Esophagus muscularis mucosa (tissue), 4 donors: Measurements from ENCODE around the gene ERCC2. TPM values are rescaled to one million over a fixed set of nuclear protein-coding genes. Genes with fewer than 3 reads are reported as not detected.
A peak's percentile ranks its signal among the peaks of the same experiment; 100 is the strongest.

Experiments used
- DNase-seq: peaks from one replicate; pipeline ENCODE4 v3.0.0-alpha.2; 2017; ENCODE audit errors: extremely low spot score
- H3K27ac ChIP-seq, 4 donors: fragments of 200-600 bp; sonication (generic); replicated peaks in 1 of 4; 1 replicate in 3 of 4; 2 replicates in 1 of 4; pipeline ENCODE4 v1.5.1; 2016 to 2019; ENCODE audit warnings: mild to moderate bottlenecking in 1 of 4
- H3K27me3 ChIP-seq, 4 donors: fragments of 200-600 bp; sonication (generic); one replicate each; pipeline versions ENCODE4 v1.5.1 to v1.6.0; 2016 to 2019
- H3K36me3 ChIP-seq, 4 donors: fragments of 200-600 bp; sonication (generic); one replicate each; pipeline ENCODE4 v1.5.1; 2016 to 2019
- H3K4me1 ChIP-seq, 4 donors: fragments of 200-600 bp; sonication (generic); one replicate each; pipeline ENCODE4 v1.5.1; 2016 to 2019
- H3K4me3 ChIP-seq, 4 donors: fragments of 200-600 bp; sonication (generic); 1 replicate in 2 of 4; 2 replicates in 2 of 4; pipeline ENCODE4 v1.5.1; 2016 to 2019; ENCODE audit warnings: mild to moderate bottlenecking in 4 of 4, moderate library complexity in 1 of 4
- H3K9me3 ChIP-seq, 4 donors: fragments of 200-600 bp; sonication (generic); 1 replicate in 3 of 4; 2 replicates in 1 of 4; pipeline ENCODE4 v1.5.1; 2016 to 2019
- CTCF ChIP-seq, 3 experiments: fragments of 200-600 bp in 2 of 3; fragments of 450-650 bp in 1 of 3; sonication (generic) in 2 of 3; IDR thresholded peaks; one replicate each; pipeline ENCODE4 v1.5.1; 2017 to 2019; ENCODE audit warnings: antibody characterized with exemption in 3 of 3, mild to moderate bottlenecking in 2 of 3, moderate library complexity in 1 of 3
- EP300 ChIP-seq: sonication (generic); formaldehyde crosslinking; IDR thresholded peaks from one replicate; pipeline ENCODE4 v1.6.1; 2017; ENCODE audit warnings: antibody characterized with exemption
- POLR2A ChIP-seq: fragments of 450-650 bp; IDR thresholded peaks from one replicate; pipeline ENCODE4 v1.6.1; 2017; ENCODE audit warnings: antibody characterized with exemption, moderate library complexity, mild to moderate bottlenecking, low read depth
- POLR2AphosphoS5 ChIP-seq, 2 donors: sonication (generic); formaldehyde crosslinking; IDR thresholded peaks; one replicate each; pipeline ENCODE4 v1.6.1; 2017; ENCODE audit warnings: antibody characterized with exemption in 2 of 2
- WGBS: methylation state at CpG from one replicate; pipeline ENCODE4 v1.1.5; 2018; 5-methylcytosine and 5-hydroxymethylcytosine counted together
- intact Hi-C: fragments of 100-400 bp; cut with DNase I; formaldehyde crosslinking; loops from one replicate; pipeline ENCODE4 v1.15.1; 2023
- total RNA-seq, 4 donors: library from RNA; depleted of rRNA; stranded (reverse); fragments of >200 nt; gene quantifications; one replicate each; pipeline versions ENCODE4 v1.1.0 to v1.2.1, GENCODE V29; 2016

The ERCC2 gene
- total RNA-seq, 4 donors from 2014 or later = 6.5 to 16.6 (median 11.4) TPM

GRCh38 chr19:45324349-45324907, 45.9 kb downstream of the ERCC2 start:
- Histone ChIP-seq H3K4me3 (peak overlapping the region; percentile 40 to 50 (median 47)), H3K36me3 (peaks cover 0 to under 1% (median 0%) of the 10 kb centered on the region in 4 donors), H3K4me1 (peaks cover 12 to 45% (median 38%) of the 10 kb centered on the region in 4 donors), H3K27ac (peak overlapping the region in 3 of 4 donors; percentile 68 to 81 (median 78)), H3K9me3 (no peaks in the 10 kb centered on the region), H3K27me3 (peaks cover 0 to 20% (median 0%) of the 10 kb centered on the region in 4 donors)
- intact Hi-C loops = no loop called here
- TF ChIP-seq CTCF (IDR thresholded peaks at IDR 0.05) (no peak), EP300 (no peak), POLR2A (no peak), POLR2AphosphoS5 (IDR thresholded peaks at IDR 0.05) (no peak)
- no peak for DNase-seq
- WGBS = 53% methylated on average over 11 of the region's 11 CpGs

DNA sequence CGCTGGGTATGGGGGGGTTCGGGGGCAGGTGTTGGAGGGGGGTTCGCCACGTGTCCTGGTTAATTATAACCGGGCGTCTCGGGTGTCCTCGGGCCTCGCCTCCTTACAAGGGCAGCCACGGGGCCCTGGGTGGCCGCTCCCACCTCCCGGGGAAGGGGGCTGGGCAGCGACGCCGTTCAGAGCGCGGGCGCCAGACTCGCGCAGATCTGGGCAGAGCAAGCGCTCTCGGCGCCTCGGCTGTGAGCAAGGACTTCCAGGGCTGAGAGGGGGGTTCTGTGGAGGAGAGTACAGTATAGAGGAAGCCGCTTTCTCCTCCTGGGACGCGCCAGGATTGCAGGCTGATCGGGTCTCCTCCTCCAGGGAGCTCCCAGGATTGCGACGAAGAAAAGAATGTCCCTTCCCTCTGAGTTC, 46.7 kb downstream of the ERCC2 start:
- Histone ChIP-seq H3K27ac (peak overlapping the region; percentile 68 to 81 (median 78)), H3K36me3 (peaks cover 0 to 7% (median 0%) of the 10 kb centered on the region in 4 donors), H3K27me3 (peaks cover 0 to 20% (median 0%) of the 10 kb centered on the region in 4 donors), H3K4me1 (peaks cover 12 to 45% (median 38%) of the 10 kb centered on the region in 4 donors), H3K4me3 (peak overlapping the region; percentile 40 to 50 (median 47)), H3K9me3 (no peaks in the 10 kb centered on the region)
- intact Hi-C loops = no loop called here
- WGBS = 1% methylated on average over 17 of the region's 30 CpGs
- no peak for DNase-seq
- TF ChIP-seq POLR2A (peak; percentile 71), EP300 (no peak), POLR2AphosphoS5 (IDR thresholded peaks at IDR 0.05) (peak; percentile 74 to 82), CTCF (IDR thresholded peaks at IDR 0.05) (no peak)

DNA sequence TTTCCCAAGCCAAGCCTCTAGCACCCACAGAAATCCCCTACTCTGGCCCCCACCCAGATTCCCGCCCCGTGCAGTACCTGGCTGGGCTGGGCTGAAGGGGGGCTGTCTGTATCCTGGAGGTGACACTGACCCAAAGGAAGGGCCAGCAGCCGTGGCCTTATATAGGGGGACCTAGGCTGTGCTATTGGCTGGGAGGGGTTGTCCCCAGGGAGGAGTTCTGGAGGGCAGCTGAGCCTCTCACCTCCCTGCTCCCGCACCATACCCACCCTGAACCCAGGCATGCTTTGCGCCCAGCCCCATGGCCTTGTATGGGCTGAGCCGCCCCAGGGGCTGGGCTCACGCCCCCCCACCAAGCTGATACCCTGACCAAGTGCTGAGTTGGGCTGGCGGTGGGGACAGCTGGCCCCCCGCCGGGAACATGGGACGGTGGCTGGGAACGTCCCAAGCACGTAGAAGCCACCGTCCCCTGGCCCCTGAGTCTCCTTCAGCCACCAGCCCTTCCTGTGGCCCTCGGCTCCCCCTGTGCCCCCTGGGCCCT, 47.6 kb downstream of the ERCC2 start, which contains the start of gene CKM:
TSS of gene CKM (minus strand) at position 132 of the 538 bp plus-strand sequence. CDS start 3,162 bp downstream, outside the sequence.
- Histone ChIP-seq H3K9me3 (no peaks in the 10 kb centered on the region), H3K27me3 (peaks cover 0 to 24% (median 0%) of the 10 kb centered on the region in 4 donors), H3K4me3 (peak within 1 kb of the TSS; percentile 40 to 50 (median 47)), H3K4me1 (peaks cover 15 to 45% (median 38%) of the 10 kb centered on the region in 4 donors), H3K36me3 (peaks cover 0 to 11% (median 0%) of the 10 kb centered on the region in 4 donors), H3K27ac (peak within 1 kb of the TSS; percentile 68 to 81 (median 78))
- DNase-seq = no peak
- 67% methylated on average over 1 of the region's 15 CpGs for WGBS
- TF ChIP-seq POLR2AphosphoS5 (IDR thresholded peaks at IDR 0.05) (no peak), CTCF (IDR thresholded peaks at IDR 0.05) (no peak), EP300 (no peak), POLR2A (no peak)
- intact Hi-C loops = no loop called here

GRCh38 chr19:45322311-45322710, 48.1 kb downstream of the ERCC2 start:
- no peak overlapping the region for H3K4me3 ChIP-seq
- H3K9me3 ChIP-seq = no peaks in the 10 kb centered on the region
- peak overlapping the region in 3 of 4 donors; percentile 78 to 81 (median 78) for H3K27ac ChIP-seq
- H3K36me3 ChIP-seq = peaks cover 0 to 16% (median 0%) of the 10 kb centered on the region in 4 donors
- 63% methylated on average over 6 of the region's 11 CpGs for WGBS
- DNase-seq = no peak
- H3K27me3 ChIP-seq = peaks cover 0 to 25% (median 0%) of the 10 kb centered on the region in 4 donors
- no peak for TF ChIP-seq POLR2A
- no peak for TF ChIP-seq POLR2AphosphoS5 (IDR thresholded peaks at IDR 0.05)
- no peak for TF ChIP-seq EP300
- no peak for TF ChIP-seq CTCF (IDR thresholded peaks at IDR 0.05)
- H3K4me1 ChIP-seq = peaks cover 15 to 45% (median 38%) of the 10 kb centered on the region in 4 donors
- intact Hi-C loops = no loop called here
